VCaP (cell line): ENCODE results near the gene SERPINI1.
"Not testable (repeated sequence)": the region's sequence is repeated elsewhere in the genome, so short reads cannot be mapped to it uniquely, and the experiment has no call there.

Experiments used
- H3K27ac ChIP-seq: fragments of 450-650 bp; 2 replicates; pipeline ENCODE4 v1.5.1; 2017
- CTCF ChIP-seq: fragments of 450-650 bp; conservative IDR thresholded peaks from 2 replicates; pipeline ENCODE4 v1.5.1; 2017; ENCODE audit warnings: mild to moderate bottlenecking, moderate library complexity

The SERPINI1 gene

GRCh38 chr3:167820102-167820865 is 84.8 kb downstream of the SERPINI1 start:
- TF ChIP-seq CTCF = no peak
- H3K27ac ChIP-seq = no peak overlapping the region

GRCh38 chr3:167821248-167821805 is 85.8 kb downstream of the SERPINI1 start:
- no peak overlapping the region for H3K27ac ChIP-seq
- no peak for TF ChIP-seq CTCF

DNA sequence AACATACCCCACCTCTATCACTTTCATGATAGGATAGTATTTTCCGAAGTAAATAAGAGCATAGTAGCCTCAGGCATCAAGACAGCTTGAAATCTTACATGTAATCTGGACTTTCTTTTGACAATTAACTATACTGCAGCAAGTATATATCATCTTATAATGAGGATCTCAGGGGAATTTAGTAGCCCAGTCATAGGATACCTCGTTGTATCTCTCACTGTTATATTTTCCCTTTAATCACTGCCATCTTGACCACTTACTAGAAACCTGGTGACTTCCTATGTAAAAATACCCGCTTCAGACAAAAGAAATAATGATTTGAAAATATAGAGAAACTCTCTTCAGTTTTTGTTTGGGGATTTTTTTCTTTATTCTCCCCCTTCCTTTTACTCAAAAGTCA is 88.2 kb downstream of the SERPINI1 start:
- no peak for TF ChIP-seq CTCF
- H3K27ac ChIP-seq = no peak overlapping the region

GRCh38 chr3:167827588-167827987 is 92.1 kb downstream of the SERPINI1 start:
- not testable (repeated sequence) for H3K27ac ChIP-seq

GRCh38 chr3:167829071-167829470 is 93.5 kb downstream of the SERPINI1 start:
- no peak for TF ChIP-seq CTCF
- H3K27ac ChIP-seq = no peak overlapping the region

DNA sequence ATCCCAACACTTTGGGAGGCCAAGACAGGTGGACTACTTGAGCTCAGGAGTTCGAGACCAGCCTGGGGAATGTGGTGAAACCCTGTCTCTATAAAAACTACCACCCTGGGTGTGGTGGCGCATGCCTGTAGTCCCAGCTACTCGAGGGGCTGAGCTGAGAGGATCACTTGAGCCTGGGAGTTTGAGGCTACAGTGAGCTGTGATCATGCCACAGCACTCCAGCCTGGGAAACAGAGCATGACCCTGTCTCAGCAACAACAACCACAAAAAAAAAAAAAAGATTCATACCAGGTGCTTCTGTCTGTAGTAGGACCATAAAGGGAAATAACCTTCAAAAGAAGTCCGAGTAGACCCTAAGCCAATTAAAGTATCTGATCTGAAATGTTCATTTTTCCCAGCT is 94.5 kb downstream of the SERPINI1 start:
- no peak overlapping the region for H3K27ac ChIP-seq
- no peak for TF ChIP-seq CTCF

- TF ChIP-seq CTCF = no peak
- H3K27ac ChIP-seq = no peak overlapping the region
These were observed 99.8 kb downstream of the SERPINI1 start for GRCh38 chr3:167835359-167835758.

DNA sequence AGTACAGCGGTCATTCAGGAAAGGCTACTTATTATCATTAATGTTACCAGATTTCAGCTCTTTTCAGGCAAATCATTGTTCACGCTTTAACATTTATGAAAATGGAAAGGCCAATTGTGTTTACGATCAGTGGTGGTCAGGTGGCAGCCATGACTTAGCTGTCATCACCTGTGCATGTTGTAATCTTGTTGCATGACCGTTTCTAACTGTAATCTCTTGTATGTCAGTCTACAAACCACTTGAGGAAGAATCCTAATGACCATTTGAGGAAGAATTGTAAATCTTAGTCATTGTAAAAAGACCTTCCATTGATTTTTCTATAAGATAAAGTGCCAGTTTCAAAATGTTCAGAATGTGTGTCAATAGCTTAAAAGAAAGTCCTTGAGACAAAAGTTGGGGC is 100.4 kb downstream of the SERPINI1 start:
- TF ChIP-seq CTCF = no peak

More for the DNA sequence above, 100.4 kb downstream of the SERPINI1 start:
- H3K27ac ChIP-seq = no peak overlapping the region
